T-helper 9 cell (primary cell): ENCODE data around the gene CCDC201.

Experiments used
- DNase-seq: peaks from one replicate; pipeline ENCODE4 v3.0.0-alpha.2; 2020

Gene CCDC201

GRCh38 chr7:45892407-45893035 is 19.6 kb upstream of the CCDC201 start:
- DNase-seq, result no peak

GRCh38 chr7:45891462-45892402 is 18.9 kb upstream of the CCDC201 start:
- no peak for DNase-seq

- DNase-seq, result no peak
These were observed 18.1 kb upstream of the CCDC201 start for GRCh38 chr7:45890902-45891461.

GRCh38 chr7:45890125-45890901 is 17.4 kb upstream of the CCDC201 start:
- no peak for DNase-seq

- DNase-seq, result no peak
These were observed 16.6 kb upstream of the CCDC201 start for GRCh38 chr7:45889367-45890067.

GRCh38 chr7:45888993-45889366 is 16.1 kb upstream of the CCDC201 start:
- DNase-seq, result no peak

GRCh38 chr7:45888185-45888992 is 15.5 kb upstream of the CCDC201 start, which contains the start of gene IGFBP1:
Gene IGFBP1, plus strand, starts transcription at chr7:45888488. Its CDS starts 165 bp downstream, at chr7:45888653.
- DNase-seq, result no peak

GRCh38 chr7:45886931-45887667 is 14.2 kb upstream of the CCDC201 start:
- DNase-seq, result no peak

- DNase-seq, result no peak
These were observed 12.5 kb upstream of the CCDC201 start for GRCh38 chr7:45885264-45885882.

- DNase-seq, result no peak
These were observed 11.3 kb upstream of the CCDC201 start for GRCh38 chr7:45884136-45884535.

- DNase-seq, result no peak
These were observed 9.6 kb upstream of the CCDC201 start for GRCh38 chr7:45882465-45882810.

- DNase-seq, result no peak
These were observed 9.0 kb upstream of the CCDC201 start for GRCh38 chr7:45881759-45882464.

GRCh38 chr7:45881280-45881758 is 8.4 kb upstream of the CCDC201 start:
- no peak for DNase-seq

- DNase-seq, result no peak
These were observed 7.6 kb upstream of the CCDC201 start for GRCh38 chr7:45880433-45880860.

GRCh38 chr7:45878457-45879144 is 5.7 kb upstream of the CCDC201 start:
- DNase-seq, result no peak

GRCh38 chr7:45876519-45876918 is 3.6 kb upstream of the CCDC201 start:
- DNase-seq, result no peak

GRCh38 chr7:45874408-45875131 is 1.7 kb upstream of the CCDC201 start:
- DNase-seq, result no peak

GRCh38 chr7:45873355-45873754 is 473 bp upstream of the CCDC201 start:
- no peak for DNase-seq
